Esophagus (tissue), 2 donors: ENCODE data around the gene LRRC43. TPM values are rescaled to one million over a fixed set of nuclear protein-coding genes. Genes with fewer than 3 reads are reported as not detected.

Experiments
- H3K27ac ChIP-seq, 2 donors: one replicate each; pipeline ENCODE4 v1.5.1; 2013; ENCODE audit warnings: low read depth in 2 of 2, mild to moderate bottlenecking in 2 of 2, inconsistent platforms in 1 of 2, low read length in 1 of 2, moderate library complexity in 1 of 2
- H3K27me3 ChIP-seq, 2 donors: one replicate each; pipeline ENCODE4 v1.6.1; 2013; ENCODE audit warnings: low read length in 2 of 2, control low read depth in 1 of 2, mild to moderate bottlenecking in 1 of 2; ENCODE audit not compliant: insufficient read depth in 2 of 2, control insufficient read depth in 1 of 2
- H3K36me3 ChIP-seq, 2 donors: one replicate each; pipeline ENCODE4 v1.6.1; 2013; ENCODE audit warnings: low read length in 1 of 2; ENCODE audit not compliant: control insufficient read depth in 2 of 2, insufficient read depth in 2 of 2
- H3K4me1 ChIP-seq, 2 donors: one replicate each; pipeline ENCODE4 v1.6.1; 2013; ENCODE audit warnings: low read length in 1 of 2; ENCODE audit not compliant: control insufficient read depth in 2 of 2, insufficient read depth in 2 of 2
- H3K4me3 ChIP-seq, 2 donors: one replicate each; pipeline ENCODE4 v1.5.1; 2013; ENCODE audit warnings: low read length in 2 of 2, mild to moderate bottlenecking in 2 of 2, low read depth in 1 of 2, moderate library complexity in 1 of 2
- H3K9me3 ChIP-seq, 2 donors: one replicate each; pipeline ENCODE4 v1.6.1; 2013; ENCODE audit warnings: mild to moderate bottlenecking in 2 of 2, low read depth in 1 of 2, low read length in 1 of 2, moderate library complexity in 1 of 2; ENCODE audit not compliant: control insufficient read depth in 2 of 2, insufficient read depth in 1 of 2
- WGBS, 2 donors: extraction: QIAGEN DNeasy Blood & Tissue Kit; methylation state at CpG; one replicate each; pipeline ENCODE4 v1.1.7; 2013; 5-methylcytosine and 5-hydroxymethylcytosine counted together
- polyA plus RNA-seq, 2 donors: library from polyadenylated mRNA; stranded (reverse); fragments of 200-250 nt; gene quantifications; one replicate each; pipeline ENCODE4 v1.2.3, GENCODE V29; 2013
- donor health status: healthy with polysubstance abuse.
- donor health status: Bipolar disorder and iron deficiency.

The LRRC43 gene
- polyA plus RNA-seq, 2 donors, result 0.21 TPM; not detected in 1

DNA sequence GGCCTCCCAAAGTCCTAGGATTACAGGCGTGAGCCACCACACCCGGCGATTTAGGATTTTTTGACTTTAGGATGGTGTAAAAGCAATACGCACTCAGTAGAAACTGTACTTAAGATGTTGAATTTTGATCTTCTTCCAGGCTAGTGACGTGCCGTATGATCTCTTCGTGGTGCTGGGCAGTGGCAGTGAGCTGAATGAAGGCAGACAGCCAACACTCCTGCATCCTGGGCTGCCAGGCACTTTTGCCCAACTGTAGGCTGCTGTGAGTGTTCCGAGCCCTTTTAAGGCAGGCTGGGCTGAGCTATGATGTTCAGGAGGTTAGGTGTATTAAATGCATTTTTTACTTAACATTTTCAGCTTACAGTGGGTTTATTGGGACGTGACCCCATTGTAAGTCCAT is 30.2 kb upstream of the LRRC43 start:
- no peaks in the 10 kb centered on the region for H3K27me3 ChIP-seq
- H3K36me3 ChIP-seq, result no peaks in the 10 kb centered on the region
- WGBS, 2 donors, result 82 to 91% methylated on average over 9 of the region's 9 CpGs

DNA sequence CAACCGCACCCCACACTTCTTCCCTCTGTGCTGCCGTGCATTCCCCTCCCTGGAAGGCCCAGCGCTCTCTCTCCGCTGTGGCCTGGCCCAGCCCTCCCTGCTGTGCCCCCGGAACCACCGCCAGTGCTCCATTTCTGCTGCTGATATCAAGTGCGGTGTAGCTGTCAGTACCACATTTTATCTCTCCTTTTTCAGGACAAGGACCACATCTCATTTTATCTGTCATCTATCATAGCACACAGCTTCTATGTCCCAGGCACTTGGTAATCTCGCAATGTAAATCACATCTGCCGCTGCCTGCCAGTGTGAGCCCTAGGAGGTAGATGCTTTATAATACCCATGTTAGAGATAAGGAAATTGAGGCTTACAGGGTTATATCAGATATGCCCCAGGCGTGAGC is 27.2 kb upstream of the LRRC43 start:
- 84 to 88% methylated on average over 10 of the region's 10 CpGs for WGBS, 2 donors
- Histone ChIP-seq H3K9me3 (no peaks in the 10 kb centered on the region), H3K27me3 (no peaks in the 10 kb centered on the region), H3K36me3 (no peaks in the 10 kb centered on the region), H3K4me1 (no peaks in the 10 kb centered on the region), H3K27ac (no peak overlapping the region), H3K4me3 (no peak overlapping the region)

More for the DNA sequence above, 30.2 kb upstream of the LRRC43 start:
- no peak overlapping the region for H3K4me3 ChIP-seq
- no peaks in the 10 kb centered on the region for H3K9me3 ChIP-seq
- H3K4me1 ChIP-seq, result no peaks in the 10 kb centered on the region
- H3K27ac ChIP-seq, result no peak overlapping the region

DNA sequence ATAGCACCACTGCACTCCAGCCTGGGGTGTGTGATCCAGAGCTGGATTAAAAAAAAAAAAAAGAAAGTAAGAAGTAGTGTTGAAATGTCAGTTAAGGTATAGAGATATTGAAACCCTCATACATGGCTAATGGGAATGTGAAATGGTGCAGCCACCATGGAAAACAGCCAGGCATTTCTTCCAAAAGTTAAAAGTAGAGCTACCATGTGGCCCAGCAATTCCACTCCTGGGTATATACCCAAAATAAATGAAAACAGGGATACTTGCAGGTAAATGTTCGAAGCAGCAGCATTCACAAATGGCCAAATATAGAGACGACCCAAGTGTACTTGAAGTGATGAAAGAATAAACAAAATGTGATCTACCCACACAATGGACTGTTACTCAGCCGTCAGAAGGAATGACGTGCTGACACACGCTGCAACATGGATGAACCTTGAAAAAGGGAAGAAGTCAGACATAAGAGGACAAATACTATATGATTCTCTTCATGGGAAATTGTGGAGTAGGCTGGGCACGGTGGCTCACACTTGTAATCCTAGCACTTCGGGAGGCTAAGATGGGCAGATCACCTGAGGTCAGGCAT is 24.1 kb upstream of the LRRC43 start:
- H3K27ac ChIP-seq, result no peak overlapping the region
- no peaks in the 10 kb centered on the region for H3K4me1 ChIP-seq
- no peaks in the 10 kb centered on the region for H3K36me3 ChIP-seq
- no peak overlapping the region for H3K4me3 ChIP-seq
- H3K27me3 ChIP-seq, result no peaks in the 10 kb centered on the region
- no peaks in the 10 kb centered on the region for H3K9me3 ChIP-seq
- 65 to 78% methylated on average over 7 of the region's 7 CpGs for WGBS, 2 donors

DNA sequence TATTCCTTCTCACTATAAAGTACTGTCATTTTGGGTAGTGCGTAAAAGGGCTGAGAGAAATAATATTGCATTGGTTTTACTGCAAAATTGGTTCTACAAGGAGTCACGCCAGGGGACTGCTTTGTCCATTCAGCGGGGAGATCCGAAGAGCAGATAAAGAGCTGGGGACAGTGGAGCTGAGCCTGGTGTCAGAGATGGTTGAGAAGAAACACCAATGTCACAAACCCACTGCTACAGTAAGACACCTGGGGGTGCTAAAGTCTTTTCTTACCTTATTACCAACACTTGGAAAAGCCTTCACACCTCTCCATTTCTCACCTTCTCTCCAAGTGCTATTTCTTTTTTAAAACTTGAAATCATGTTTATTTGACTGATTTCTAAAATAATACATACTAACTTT is 23.0 kb upstream of the LRRC43 start:
- Histone ChIP-seq H3K9me3 (no peaks in the 10 kb centered on the region), H3K36me3 (no peaks in the 10 kb centered on the region), H3K27ac (no peak overlapping the region), H3K27me3 (no peaks in the 10 kb centered on the region), H3K4me3 (no peak overlapping the region), H3K4me1 (no peaks in the 10 kb centered on the region)
- WGBS, 2 donors, result 74 to 75% methylated on average over 4 of the region's 4 CpGs

DNA sequence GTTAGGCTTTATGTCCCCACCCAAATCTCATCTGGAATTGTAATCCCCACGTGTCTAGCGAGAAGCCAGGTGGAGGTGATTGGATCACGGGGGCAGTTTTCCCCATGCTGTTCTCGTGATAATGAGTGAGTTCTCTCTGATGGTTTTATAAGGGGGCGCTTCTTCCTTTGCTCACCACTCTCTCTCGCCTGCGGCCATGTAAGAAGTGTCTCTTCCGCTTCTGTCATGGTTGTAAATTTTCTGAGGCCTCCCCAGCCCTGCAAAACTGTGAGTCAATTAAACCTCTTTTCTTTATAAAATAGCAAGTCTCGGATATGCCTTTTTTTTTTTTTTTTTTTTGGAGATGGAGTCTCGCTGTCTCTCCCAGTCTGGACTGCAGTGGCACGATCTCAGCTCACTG is 22.2 kb upstream of the LRRC43 start:
- Histone ChIP-seq H3K27ac (no peak overlapping the region), H3K4me3 (no peak overlapping the region), H3K27me3 (no peaks in the 10 kb centered on the region), H3K4me1 (no peaks in the 10 kb centered on the region), H3K36me3 (no peaks in the 10 kb centered on the region), H3K9me3 (no peaks in the 10 kb centered on the region)
- WGBS, 2 donors, result 85 to 87% methylated on average over 10 to 11 of the region's 11 CpGs

DNA sequence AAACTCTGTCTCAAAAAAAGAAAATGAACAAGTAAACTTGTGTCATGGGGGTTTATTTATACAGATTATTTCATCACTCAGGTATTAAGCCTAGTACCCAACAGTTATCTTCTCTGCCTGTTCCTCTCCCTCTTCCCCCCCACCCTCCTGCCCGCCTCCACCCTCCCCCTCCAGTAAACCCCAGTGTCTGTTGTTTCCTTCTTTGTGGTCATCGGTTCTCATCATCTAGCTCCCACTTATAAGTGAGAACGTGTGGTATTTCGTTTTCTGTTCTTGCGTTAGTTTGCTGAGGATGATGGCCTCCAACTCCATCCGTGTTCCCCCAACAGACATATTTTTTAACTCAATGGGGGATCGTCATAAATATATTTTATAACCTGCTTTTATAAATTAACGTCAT is 21.2 kb upstream of the LRRC43 start:
- H3K27ac ChIP-seq, result no peak overlapping the region
- no peaks in the 10 kb centered on the region for H3K27me3 ChIP-seq
- H3K36me3 ChIP-seq, result no peaks in the 10 kb centered on the region
- H3K9me3 ChIP-seq, result no peaks in the 10 kb centered on the region
- no peak overlapping the region for H3K4me3 ChIP-seq
- WGBS, 2 donors, result 71 to 74% methylated on average over 8 of the region's 8 CpGs
- no peaks in the 10 kb centered on the region for H3K4me1 ChIP-seq

DNA sequence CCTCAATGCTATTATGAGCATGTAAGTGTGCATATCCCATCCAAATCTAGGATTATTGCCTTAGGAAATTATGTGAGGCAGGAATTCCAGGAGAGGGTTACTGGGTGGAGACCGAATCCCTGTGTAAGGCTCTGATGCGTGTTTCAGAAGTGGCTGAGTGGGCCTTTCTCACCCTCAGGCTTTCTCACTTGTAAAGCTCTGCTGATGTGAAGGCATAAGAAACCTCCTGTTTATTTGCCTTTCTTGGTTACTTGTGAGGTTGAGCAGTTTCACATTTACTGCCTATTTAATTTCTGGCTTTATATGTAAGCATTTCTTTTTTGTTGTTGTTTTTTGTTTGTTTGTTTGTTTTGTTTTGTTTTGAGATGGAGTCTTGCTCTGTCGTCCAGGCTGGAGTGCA is 19.9 kb upstream of the LRRC43 start:
- Histone ChIP-seq H3K27ac (no peak overlapping the region), H3K36me3 (no peaks in the 10 kb centered on the region), H3K4me1 (no peaks in the 10 kb centered on the region), H3K9me3 (no peaks in the 10 kb centered on the region), H3K4me3 (no peak overlapping the region), H3K27me3 (no peaks in the 10 kb centered on the region)
- 73 to 90% methylated on average over 3 of the region's 3 CpGs for WGBS, 2 donors

DNA sequence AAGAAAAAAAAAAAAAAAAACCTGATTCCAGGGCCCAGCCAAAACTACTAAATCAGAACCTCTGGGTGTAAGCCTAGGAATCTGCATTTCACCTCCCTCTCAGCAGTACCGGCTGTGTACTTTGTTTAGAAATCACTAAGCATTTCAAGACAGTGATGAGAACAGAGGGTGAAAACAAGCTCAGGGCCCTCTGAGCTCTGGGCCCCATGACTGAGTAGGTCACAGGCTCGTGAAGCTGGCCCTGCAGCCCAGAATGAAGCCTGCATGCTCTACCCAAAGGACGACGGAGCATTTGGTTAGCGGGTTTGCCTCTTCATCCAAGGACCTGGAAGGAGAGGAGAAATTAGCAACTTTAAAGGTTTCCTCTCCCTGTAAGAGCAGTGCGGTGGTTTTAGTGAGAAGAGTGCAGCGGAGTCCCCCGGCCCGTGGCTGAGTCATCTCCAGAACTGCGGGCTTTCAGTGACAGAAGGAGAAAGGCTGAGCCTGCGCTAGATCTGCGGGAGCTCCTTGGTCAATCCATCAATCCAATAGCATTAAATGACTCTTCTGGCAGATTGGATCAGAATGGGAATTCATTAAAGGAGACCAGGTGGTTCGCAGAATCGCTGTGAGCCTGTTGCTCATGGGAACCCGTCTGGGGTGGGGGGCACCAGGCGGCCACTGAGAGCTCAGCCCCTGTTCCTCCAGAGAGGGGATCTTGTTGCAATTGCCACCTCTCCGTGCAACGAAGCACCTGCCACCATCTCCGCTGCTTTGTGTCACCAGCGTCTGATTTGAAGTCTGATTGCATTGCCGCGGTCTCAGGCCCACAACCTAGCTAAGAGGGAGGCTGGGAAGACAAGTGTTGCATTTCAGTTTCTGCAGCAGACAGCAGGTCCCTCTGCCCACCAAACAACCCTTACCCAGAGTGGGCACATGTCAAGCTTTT is 16.2 kb upstream of the LRRC43 start:
- no peak overlapping the region for H3K27ac ChIP-seq
- H3K4me1 ChIP-seq, result no peaks in the 10 kb centered on the region
- no peaks in the 10 kb centered on the region for H3K9me3 ChIP-seq
- H3K4me3 ChIP-seq, result no peak overlapping the region
- 69 to 75% methylated on average over 22 of the region's 22 CpGs for WGBS, 2 donors
- H3K27me3 ChIP-seq, result no peaks in the 10 kb centered on the region
- H3K36me3 ChIP-seq, result no peaks in the 10 kb centered on the region

DNA sequence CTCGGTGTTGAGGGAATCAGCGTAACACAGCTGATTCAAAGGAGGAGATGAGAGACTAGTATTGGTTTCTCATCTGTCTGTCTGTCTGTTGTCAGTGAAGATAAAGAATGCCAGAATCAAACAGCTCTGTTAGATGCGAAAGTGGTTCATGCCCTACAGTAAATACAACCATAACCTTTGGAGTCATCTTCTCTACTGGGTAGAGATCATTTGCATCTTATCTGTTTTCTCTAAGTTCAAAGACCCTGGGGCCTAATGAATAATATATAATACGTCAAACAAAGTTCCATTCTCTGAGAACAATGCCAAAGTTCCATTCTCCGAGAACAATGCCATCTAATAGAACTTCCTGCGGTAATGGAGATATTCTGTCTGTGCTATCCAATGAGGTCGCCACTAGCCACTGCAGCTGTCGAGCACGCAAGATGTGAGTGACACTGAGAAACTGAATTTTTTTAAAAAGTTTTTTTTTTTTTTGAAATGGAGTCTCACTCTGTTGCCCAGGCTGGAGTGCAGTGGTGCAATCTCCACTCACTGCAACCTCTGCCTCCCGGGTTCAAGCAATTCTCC is 15.5 kb upstream of the LRRC43 start:
- Histone ChIP-seq H3K27ac (no peak overlapping the region), H3K36me3 (no peaks in the 10 kb centered on the region), H3K4me3 (no peak overlapping the region), H3K4me1 (no peaks in the 10 kb centered on the region), H3K9me3 (no peaks in the 10 kb centered on the region), H3K27me3 (no peaks in the 10 kb centered on the region)
- 73 to 82% methylated on average over 10 of the region's 10 CpGs for WGBS, 2 donors
